Naive thymus-derived CD4-positive, alpha-beta T cell (primary cell): Measurements from ENCODE around the gene GOLGB1. TPM values are rescaled to one million over a fixed set of nuclear protein-coding genes. Genes with fewer than 3 reads are reported as not detected.

Source experiments
- ATAC-seq: fragments of 150-1000 bp; cut with Tn5 transposase; 2 replicates; pipeline ENCODE4 v1.10.0; 2021; ENCODE audit warnings: mild to moderate bottlenecking, moderate library complexity
- CTCF ChIA-PET: fragments of 350-600 bp; sonication (Branson Sonifier 250); formaldehyde crosslinking; loops from one replicate; lab custom pipeline; 2021; ENCODE audit warnings: antibody characterized with exemption; lab: Charles Lee
- POLR2A ChIA-PET: fragments of 350-600 bp; sonication (Branson Sonifier 250); formaldehyde crosslinking; loops from one replicate; lab custom pipeline; 2021; ENCODE audit warnings: antibody characterized with exemption, inconsistent platforms; lab: Charles Lee
- DNase-seq, 9 donors: peaks; one replicate each; pipeline versions ENCODE4 v3.0.0 to v3.0.0-alpha.2; 2020 to 2022; ENCODE audit warnings: mixed read lengths in 1 of 9
- H3K27ac ChIP-seq: one replicate; pipeline ENCODE4 v1.7.0; 2013; ENCODE audit warnings: mild to moderate bottlenecking, low read depth, low read length, moderate library complexity
- H3K27me3 ChIP-seq, 2 donors: one replicate each; pipeline ENCODE4 v1.7.0; 2013; ENCODE audit warnings: low read length in 2 of 2, mild to moderate bottlenecking in 2 of 2, moderate library complexity in 2 of 2; ENCODE audit not compliant: control insufficient read depth in 2 of 2, insufficient read depth in 2 of 2
- H3K36me3 ChIP-seq, 3 experiments: 1 replicate in 2 of 3; 2 replicates in 1 of 3; pipeline ENCODE4 v1.7.0; 2013; ENCODE audit warnings: low read length in 3 of 3, mild to moderate bottlenecking in 3 of 3, moderate library complexity in 1 of 3; ENCODE audit not compliant: insufficient read depth in 3 of 3, control insufficient read depth in 2 of 3
- H3K4me1 ChIP-seq, 2 donors: one replicate each; pipeline ENCODE4 v1.7.0; 2013; ENCODE audit warnings: low read length in 2 of 2, mild to moderate bottlenecking in 2 of 2, moderate library complexity in 1 of 2; ENCODE audit not compliant: control insufficient read depth in 2 of 2, insufficient read depth in 2 of 2
- H3K4me3 ChIP-seq: 2 replicates; pipeline ENCODE4 v1.7.0; 2013; ENCODE audit warnings: mild to moderate bottlenecking, low read length
- H3K9me3 ChIP-seq, 3 experiments: 1 replicate in 2 of 3; 2 replicates in 1 of 3; pipeline ENCODE4 v1.7.0; 2013; ENCODE audit warnings: low read length in 3 of 3; ENCODE audit not compliant: control insufficient read depth in 2 of 3
- H3K27ac Mint-ChIP-seq, 9 donors: one replicate each; pipeline ENCODE4 v1.8.0; 2020 to 2022; ENCODE audit warnings: mixed read lengths in 9 of 9, mild to moderate bottlenecking in 8 of 9, moderate library complexity in 5 of 9, inconsistent platforms in 2 of 9
- H3K27me3 Mint-ChIP-seq, 5 donors: one replicate each; pipeline ENCODE4 v1.8.0; 2021 to 2022; ENCODE audit warnings: mixed read lengths in 5 of 5, mild to moderate bottlenecking in 1 of 5
- H3K36me3 Mint-ChIP-seq, 5 donors: one replicate each; pipeline ENCODE4 v1.8.0; 2020 to 2022; ENCODE audit warnings: mixed read lengths in 5 of 5, mild to moderate bottlenecking in 3 of 5, inconsistent platforms in 1 of 5
- H3K4me1 Mint-ChIP-seq, 7 donors: one replicate each; pipeline ENCODE4 v1.8.0; 2020 to 2022; ENCODE audit warnings: mixed read lengths in 7 of 7, mild to moderate bottlenecking in 3 of 7, inconsistent platforms in 1 of 7
- H3K4me3 Mint-ChIP-seq, 10 donors: one replicate each; pipeline ENCODE4 v1.8.0; 2020 to 2022; ENCODE audit warnings: mild to moderate bottlenecking in 10 of 10, mixed read lengths in 10 of 10, moderate library complexity in 6 of 10, inconsistent platforms in 2 of 10
- H3K9me3 Mint-ChIP-seq, 11 donors: one replicate each; pipeline ENCODE4 v1.8.0; 2020 to 2022; ENCODE audit warnings: mixed read lengths in 11 of 11, mild to moderate bottlenecking in 4 of 11, inconsistent platforms in 1 of 11, moderate library complexity in 1 of 11
- intact Hi-C, 2 donors: fragments of 100-400 bp; cut with micrococcal nuclease; formaldehyde crosslinking; loops; one replicate each; pipeline ENCODE4 v1.15.1; 2023
- polyA plus RNA-seq, 2 donors: library from polyadenylated mRNA; unstranded; fragments of 300-500 nt; fragmentation: Illumina TruSeq; gene quantifications; one replicate each; pipeline ENCODE4 v1.2.3, GENCODE V29; 2021
- total RNA-seq, 6 experiments: library from RNA in 5 of 6; stranded (reverse) in 5 of 6; gene quantifications; 1 replicate in 5 of 6; 2 replicates in 1 of 6; pipeline ENCODE4 v1.2.3 and lab custom pipeline; 2021 to 2026

The GOLGB1 gene
- total and polyA plus RNA-seq, 7 experiments from 2014 or later, result 3.4 to 49.7 (median 38.0) TPM

DNA sequence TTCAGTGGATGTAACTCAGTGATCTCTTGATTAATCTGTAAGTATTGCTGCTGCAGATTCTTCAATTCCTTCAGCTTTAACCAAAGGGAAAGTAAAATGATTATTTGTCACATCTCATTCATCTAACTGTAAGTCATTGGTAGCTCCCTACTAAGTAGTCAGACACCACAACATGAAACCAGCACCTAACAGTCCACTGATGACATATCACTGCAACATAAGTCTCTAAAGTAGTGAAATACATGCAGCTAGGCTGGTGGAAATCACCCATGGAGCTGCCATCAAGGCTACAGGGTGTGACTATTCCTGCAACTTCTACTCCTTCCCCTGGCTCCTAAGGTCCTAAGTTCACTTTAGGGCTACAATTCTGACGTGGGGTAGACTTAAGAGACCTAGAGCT lies 67.7 kb downstream of the GOLGB1 start:
- Mint-ChIP-seq H3K27ac (no peak overlapping the region), H3K36me3 (peaks cover 22 to 79% (median 53%) of the 10 kb centered on the region in 5 donors)

DNA sequence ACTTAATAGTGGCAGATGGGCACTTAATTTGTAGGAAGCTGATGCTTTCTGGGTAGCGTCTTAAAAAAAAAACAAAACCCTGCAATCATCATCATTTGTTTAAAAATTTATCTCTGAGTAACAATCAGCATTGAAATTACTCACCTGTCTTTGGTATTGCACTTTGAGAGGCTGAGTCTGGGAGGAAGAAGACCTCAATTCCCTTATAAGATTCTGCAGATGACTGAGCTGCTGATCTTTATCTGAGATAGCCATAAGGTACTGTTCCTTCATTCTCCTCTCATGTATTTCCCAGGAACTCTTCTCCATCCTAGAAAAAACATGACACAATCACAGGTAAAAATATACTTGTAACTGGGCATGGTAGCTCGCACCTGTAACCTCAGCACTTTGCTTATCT lies 72.4 kb downstream of the GOLGB1 start:
- no peaks in the 10 kb centered on the region for H3K9me3 ChIP-seq
- intact Hi-C loops, result no loop called here
- no peaks in the 10 kb centered on the region for H3K27me3 ChIP-seq
- Mint-ChIP-seq H3K4me1 (peaks cover 0 to 5% (median 0%) of the 10 kb centered on the region in 7 donors), H3K4me3 (no peak overlapping the region), H3K9me3 (no peaks in the 10 kb centered on the region), H3K27me3 (no peaks in the 10 kb centered on the region), H3K36me3 (peaks cover 13 to 79% (median 46%) of the 10 kb centered on the region in 5 donors), H3K27ac (no peak overlapping the region)
- no peak for ATAC-seq
- H3K4me1 ChIP-seq, result no peaks in the 10 kb centered on the region
- H3K27ac ChIP-seq, result no peak overlapping the region
- ChIA-PET POLR2A (interaction anchor here (1.0 kb wide), 1 partner anchor 16 kb away, joined by 3 read pairs; the partner anchor contains the start of gene HCLS1), CTCF (no interaction called here)
- H3K36me3 ChIP-seq, result peaks cover 15 to 49% (median 28%) of the 10 kb centered on the region in 3 experiments
- no peak for DNase-seq
- no peak overlapping the region for H3K4me3 ChIP-seq

More for the DNA sequence above, 67.7 kb downstream of the GOLGB1 start:
- Histone ChIP-seq H3K27ac (no peak overlapping the region), H3K9me3 (no peaks in the 10 kb centered on the region), H3K4me3 (no peak overlapping the region), H3K4me1 (no peaks in the 10 kb centered on the region), H3K27me3 (no peaks in the 10 kb centered on the region), H3K36me3 (peaks cover 5 to 38% (median 10%) of the 10 kb centered on the region in 3 experiments)
- peaks cover 0 to 24% (median 10%) of the 10 kb centered on the region in 11 donors for H3K9me3 Mint-ChIP-seq
- intact Hi-C loops, result no loop called here
- DNase-seq (no peak), ATAC-seq (no peak)
- no peak overlapping the region for H3K4me3 Mint-ChIP-seq
- H3K27me3 Mint-ChIP-seq, result no peaks in the 10 kb centered on the region
- ChIA-PET POLR2A (no interaction called here), CTCF (interaction anchor here (0.6 kb wide), 1 partner anchor 10 kb away, joined by 3 read pairs; no protein-coding TSS in a partner anchor)
- H3K4me1 Mint-ChIP-seq, result peaks cover 0 to 8% (median 0%) of the 10 kb centered on the region in 7 donors

DNA sequence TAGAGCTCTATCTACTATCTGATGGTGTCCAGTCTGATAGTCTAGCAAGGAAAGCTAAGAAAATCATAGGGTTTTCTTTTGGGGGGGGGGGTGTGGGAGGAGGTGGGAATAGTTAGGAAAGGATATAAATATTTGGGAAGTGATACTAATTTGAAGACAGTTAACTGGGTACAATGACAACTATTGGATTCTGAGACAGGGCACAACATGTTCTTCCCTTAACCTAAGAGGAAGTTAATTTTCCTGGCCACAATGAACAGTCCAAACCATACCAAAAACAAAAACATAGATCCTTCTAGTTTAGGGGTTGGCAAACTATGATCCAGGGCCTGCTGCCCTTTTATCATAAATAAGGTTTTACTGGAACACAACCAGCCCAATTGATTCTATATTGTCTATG lies 78.9 kb downstream of the GOLGB1 start:
- Histone ChIP-seq H3K9me3 (no peaks in the 10 kb centered on the region), H3K4me3 (no peak overlapping the region), H3K36me3 (peaks cover 2 to 52% (median 25%) of the 10 kb centered on the region in 3 experiments), H3K27me3 (no peaks in the 10 kb centered on the region), H3K27ac (no peak overlapping the region), H3K4me1 (no peaks in the 10 kb centered on the region)
- Mint-ChIP-seq H3K27me3 (no peaks in the 10 kb centered on the region), H3K36me3 (peaks cover 17 to 65% (median 44%) of the 10 kb centered on the region in 5 donors), H3K4me1 (no peaks in the 10 kb centered on the region), H3K27ac (no peak overlapping the region), H3K4me3 (no peak overlapping the region), H3K9me3 (no peaks in the 10 kb centered on the region)
- no peak for ATAC-seq
- CTCF ChIA-PET, result no interaction called here
- POLR2A ChIA-PET, result interaction anchor here (1.9 kb wide), 1 partner anchor 10 kb away, joined by 7 read pairs; the partner anchor contains the start of gene HCLS1
- intact Hi-C loops, result no loop called here
- no peak for DNase-seq

GRCh38 chr3:121667333-121667732 lies 82.2 kb downstream of the GOLGB1 start:
- no peaks in the 10 kb centered on the region for H3K27me3 Mint-ChIP-seq
- H3K9me3 Mint-ChIP-seq, result no peaks in the 10 kb centered on the region
- no peaks in the 10 kb centered on the region for H3K9me3 ChIP-seq
- no peak overlapping the region for H3K27ac ChIP-seq
- intact Hi-C loops, result loop anchor here (10.0 kb wide), 3 partner anchors 1073 to 1573 kb away; partner anchors contain the start of genes GSK3B (in 1 of the 2), HSPBAP1 (in 1 of the 2), NDUFB4 (in 1 of the 2) and SLC49A4 (in 1 of the 2)
- CTCF ChIA-PET, result interaction anchor here (0.6 kb wide), 1 partner anchor 11 kb away, joined by 4 read pairs; no protein-coding TSS in a partner anchor
- DNase-seq, result no peak
- ATAC-seq, result no peak
- H3K4me1 Mint-ChIP-seq, result peaks cover 0 to 7% (median 0%) of the 10 kb centered on the region in 7 donors
- H3K27me3 ChIP-seq, result no peaks in the 10 kb centered on the region
- peak overlapping the region in 1 of 9 donors; percentile 69 for H3K27ac Mint-ChIP-seq
- H3K36me3 Mint-ChIP-seq, result peaks cover 19 to 69% (median 42%) of the 10 kb centered on the region in 5 donors
- peaks cover 0 to 57% (median 24%) of the 10 kb centered on the region in 3 experiments for H3K36me3 ChIP-seq
- H3K4me3 ChIP-seq, result no peak overlapping the region
- H3K4me3 Mint-ChIP-seq, result no peak overlapping the region
- POLR2A ChIA-PET, result no interaction called here
- no peaks in the 10 kb centered on the region for H3K4me1 ChIP-seq

DNA sequence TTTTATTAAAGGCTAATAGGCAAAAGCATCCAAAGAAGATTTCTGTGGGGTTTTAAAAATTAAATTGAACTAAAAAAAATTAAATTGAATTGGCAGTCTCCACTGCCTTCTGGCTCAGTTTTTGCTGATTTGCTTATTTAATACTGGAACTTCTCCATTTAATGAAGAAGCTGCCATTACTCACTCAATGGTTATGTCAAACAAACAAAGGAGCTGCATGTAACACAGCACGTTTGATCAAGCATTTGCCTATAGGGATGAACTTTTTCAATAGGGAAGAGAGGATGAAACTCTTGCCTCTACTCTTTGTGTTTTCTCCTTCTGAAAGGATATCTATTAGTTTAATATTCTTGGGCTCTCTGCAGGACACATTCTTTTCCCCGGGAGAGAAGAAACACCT lies 84.1 kb downstream of the GOLGB1 start:
- Mint-ChIP-seq H3K27ac (no peak overlapping the region), H3K4me3 (no peak overlapping the region), H3K27me3 (no peaks in the 10 kb centered on the region), H3K9me3 (peaks cover 0 to 4% (median 0%) of the 10 kb centered on the region in 11 donors), H3K36me3 (peaks cover 19 to 61% (median 37%) of the 10 kb centered on the region in 5 donors), H3K4me1 (peaks cover 5 to 21% (median 13%) of the 10 kb centered on the region in 7 donors)
- peaks cover 8% of the 10 kb centered on the region in 2 donors for H3K4me1 ChIP-seq
- no peaks in the 10 kb centered on the region for H3K9me3 ChIP-seq
- ChIA-PET CTCF (no interaction called here), POLR2A (interaction anchor here (0.7 to 0.8 kb wide), 2 partner anchors 875 to 1125 kb away, joined by 3 to 5 read pairs; no protein-coding TSS in a partner anchor)
- no peak overlapping the region for H3K27ac ChIP-seq
- H3K27me3 ChIP-seq, result no peaks in the 10 kb centered on the region
- H3K36me3 ChIP-seq, result peaks cover 0 to 55% (median 21%) of the 10 kb centered on the region in 3 experiments
- DNase-seq, result no peak
- intact Hi-C loops, result loop anchor here (10.0 kb wide), 3 partner anchors 1071 to 1571 kb away; partner anchors contain the start of genes GSK3B (in 1 of the 2), HSPBAP1 (in 1 of the 2), NDUFB4 (in 1 of the 2) and SLC49A4 (in 1 of the 2)
- no peak overlapping the region for H3K4me3 ChIP-seq
- ATAC-seq, result no peak

DNA sequence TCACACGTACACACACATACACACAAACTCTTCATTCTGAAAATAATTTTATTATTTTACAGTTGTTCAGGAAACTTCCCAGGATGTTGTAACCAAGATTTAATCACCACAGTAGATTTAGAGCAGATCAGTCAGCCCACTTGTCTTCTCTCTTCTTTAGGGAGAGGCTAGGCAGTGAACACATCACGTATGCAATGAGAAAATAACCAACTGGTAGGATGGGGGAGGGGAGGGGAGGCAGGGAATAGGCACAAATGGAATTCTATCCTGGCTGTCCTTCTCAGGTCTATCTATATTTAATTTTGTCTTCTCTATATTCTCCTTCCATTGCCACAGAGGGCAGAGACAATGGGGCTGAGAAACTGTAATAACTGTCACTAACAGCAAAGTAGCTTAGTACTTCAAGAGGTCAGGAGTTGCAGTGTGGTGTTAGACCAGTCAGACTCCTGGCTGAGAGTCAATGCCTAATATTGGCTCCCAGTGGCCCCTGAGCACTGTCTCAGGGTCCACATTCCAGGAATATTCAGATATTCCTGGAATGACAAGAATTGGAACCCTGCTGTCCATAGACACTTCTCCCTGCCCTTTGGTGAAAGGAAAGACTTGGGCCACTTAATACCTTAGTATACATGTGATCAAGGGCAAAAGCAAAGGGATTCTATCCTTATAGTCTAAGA lies 86.2 kb downstream of the GOLGB1 start:
- CTCF ChIA-PET, result no interaction called here
- POLR2A ChIA-PET, result no interaction called here
- Mint-ChIP-seq H3K27ac (peak overlapping the region in 5 of 9 donors; percentile 17 to 99 (median 42)), H3K4me3 (no peak overlapping the region), H3K36me3 (peaks cover 13 to 65% (median 41%) of the 10 kb centered on the region in 5 donors), H3K27me3 (no peaks in the 10 kb centered on the region), H3K4me1 (peaks cover 19 to 43% (median 32%) of the 10 kb centered on the region in 7 donors), H3K9me3 (peaks cover 0 to 4% (median 0%) of the 10 kb centered on the region in 11 donors)
- DNase-seq (no peak), ATAC-seq (no peak)
- Histone ChIP-seq H3K4me3 (no peak overlapping the region), H3K27ac (no peak overlapping the region), H3K4me1 (peaks cover 26 to 29% of the 10 kb centered on the region in 2 donors), H3K9me3 (no peaks in the 10 kb centered on the region), H3K36me3 (peaks cover 0 to 43% (median 21%) of the 10 kb centered on the region in 3 experiments), H3K27me3 (no peaks in the 10 kb centered on the region)
- intact Hi-C loops, result loop anchor here (5.0 to 10.0 kb wide), 4 partner anchors 719 to 1569 kb away; partner anchors contain the start of genes FAM162A (in 1 of the 2), GSK3B (in 1 of the 2), HSPBAP1 (in 1 of the 2) and MIX23 (in 1 of the 2)
